ENCODE data around the gene SELL. TPM values are rescaled to one million over a fixed set of nuclear protein-coding genes. Genes with fewer than 3 reads are reported as not detected.

The SELL gene
- polyA plus RNA-seq, 1 of the 3 experiments (the other 2 are of a cell fraction), result 0.58 TPM

DNA sequence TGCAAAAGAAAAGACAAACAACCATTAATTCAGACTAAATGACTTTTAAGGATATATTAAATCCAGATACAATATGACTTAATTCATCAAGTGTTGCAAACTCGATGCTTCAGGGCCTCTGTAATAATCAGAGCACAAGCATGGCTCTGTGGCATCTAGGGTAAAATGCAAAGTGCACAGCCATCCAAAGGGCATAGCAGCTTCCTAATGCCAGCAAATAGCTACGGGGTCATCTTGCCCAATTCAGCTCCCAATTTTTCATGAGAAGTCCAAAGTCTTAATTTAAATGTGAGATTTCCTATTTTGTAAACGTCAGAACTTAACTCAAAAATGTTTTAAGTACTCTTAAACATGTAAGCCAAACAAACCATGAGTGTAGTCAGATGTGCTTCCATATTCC is 14.5 kb upstream of the SELL start (continued):
- no peak for TF ChIP-seq CTCF (IDR thresholded peaks at IDR 0.05)

DNA sequence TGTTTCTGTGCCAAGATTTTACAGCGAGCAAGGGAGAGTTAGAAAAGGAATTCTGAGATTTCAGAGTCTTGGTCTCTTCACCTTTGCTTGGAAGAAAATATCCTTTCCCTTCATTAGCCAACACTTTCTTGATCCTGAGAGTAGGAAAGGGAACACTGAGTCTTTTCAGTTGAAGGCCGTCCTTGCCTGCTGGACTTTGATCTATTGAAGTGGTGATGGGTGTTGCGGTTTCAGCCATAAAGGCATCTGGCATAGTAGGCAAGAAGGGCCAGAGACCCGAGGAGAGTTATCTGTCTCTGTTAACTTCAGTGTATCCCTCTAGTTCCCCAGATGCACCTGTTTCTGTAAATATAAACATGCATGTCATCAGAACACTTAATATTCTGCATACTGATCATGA is 12.7 kb upstream of the SELL start:
- no peaks in the 10 kb centered on the region for H3K27me3 ChIP-seq (ENCODE audit: insufficient read depth)
- H3K4me1 ChIP-seq (ENCODE audit: control insufficient read depth in 1 of 2, insufficient read depth in 2 of 2, low read depth in 1 of 2, low read length in 1 of 2), result no peaks in the 10 kb centered on the region; a peak in 2 of 4 replicates
- no peak overlapping the region for H3K9ac ChIP-seq
- H3K79me2 ChIP-seq (ENCODE audit: insufficient read depth), result no peaks in the 10 kb centered on the region
- no peak overlapping the region; the same call in 1 of the 2 replicates for H2AFZ ChIP-seq (ENCODE audit: low read depth)
- no peaks in the 10 kb centered on the region for H3K9me3 ChIP-seq
- no peak overlapping the region for H3K4me3 ChIP-seq (ENCODE audit: low read depth in 2 of 2, low read length in 1 of 2)
- TF ChIP-seq GATA2 (CRISPR knock-in tag; IDR thresholded peaks at IDR 0.05) (no peak), NRF1 (IDR thresholded peaks at IDR 0.05; ENCODE audit: low read depth, low read length) (no peak), POLR2AphosphoS5 (IDR thresholded peaks at IDR 0.05; ENCODE audit: low read depth, low read length) (no peak), RCOR1 (IDR thresholded peaks at IDR 0.05; ENCODE audit: low read length) (no peak), GABPA (IDR thresholded peaks at IDR 0.05; ENCODE audit: low read depth) (no peak), MXI1 (IDR thresholded peaks at IDR 0.05; ENCODE audit: low read depth, low read length) (no peak), EP300 (IDR thresholded peaks at IDR 0.05; ENCODE audit: borderline replicate concordance in 1 of 2, low read depth in 1 of 2, low read length in 1 of 2) (no peak), EZH2phosphoT487 (IDR thresholded peaks at IDR 0.05; ENCODE audit: borderline replicate concordance, low read depth) (no peak), RAD21 (IDR thresholded peaks at IDR 0.05; ENCODE audit: low read length) (no peak), FOXM1 (IDR thresholded peaks at IDR 0.05; ENCODE audit: low read depth) (no peak), ELF1 (IDR thresholded peaks at IDR 0.05) (no peak), CHD2 (IDR thresholded peaks at IDR 0.05; ENCODE audit: low read length, partially characterized antibody) (no peak), REST (IDR thresholded peaks at IDR 0.05; ENCODE audit: low read depth, low read length) (no peak)
- TF ChIP-seq, protein P1, sequence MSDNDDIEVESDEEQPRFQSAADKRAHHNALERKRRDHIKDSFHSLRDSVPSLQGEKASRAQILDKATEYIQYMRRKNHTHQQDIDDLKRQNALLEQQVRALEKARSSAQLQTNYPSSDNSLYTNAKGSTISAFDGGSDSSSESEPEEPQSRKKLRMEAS (IDR thresholded peaks at IDR 0.05; ENCODE audit: low read depth), result no peak
- TF ChIP-seq, protein P2, sequence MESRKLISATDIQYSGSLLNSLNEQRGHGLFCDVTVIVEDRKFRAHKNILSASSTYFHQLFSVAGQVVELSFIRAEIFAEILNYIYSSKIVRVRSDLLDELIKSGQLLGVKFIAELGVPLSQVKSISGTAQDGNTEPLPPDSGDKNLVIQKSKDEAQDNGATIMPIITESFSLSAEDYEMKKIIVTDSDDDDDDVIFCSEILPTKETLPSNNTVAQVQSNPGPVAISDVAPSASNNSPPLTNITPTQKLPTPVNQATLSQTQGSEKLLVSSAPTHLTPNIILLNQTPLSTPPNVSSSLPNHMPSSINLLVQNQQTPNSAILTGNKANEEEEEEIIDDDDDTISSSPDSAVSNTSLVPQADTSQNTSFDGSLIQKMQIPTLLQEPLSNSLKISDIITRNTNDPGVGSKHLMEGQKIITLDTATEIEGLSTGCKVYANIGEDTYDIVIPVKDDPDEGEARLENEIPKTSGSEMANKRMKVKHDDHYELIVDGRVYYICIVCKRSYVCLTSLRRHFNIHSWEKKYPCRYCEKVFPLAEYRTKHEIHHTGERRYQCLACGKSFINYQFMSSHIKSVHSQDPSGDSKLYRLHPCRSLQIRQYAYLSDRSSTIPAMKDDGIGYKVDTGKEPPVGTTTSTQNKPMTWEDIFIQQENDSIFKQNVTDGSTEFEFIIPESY (IDR thresholded peaks at IDR 0.05; ENCODE audit: borderline replicate concordance, low read depth), result no peak
- TF ChIP-seq, protein P3, sequence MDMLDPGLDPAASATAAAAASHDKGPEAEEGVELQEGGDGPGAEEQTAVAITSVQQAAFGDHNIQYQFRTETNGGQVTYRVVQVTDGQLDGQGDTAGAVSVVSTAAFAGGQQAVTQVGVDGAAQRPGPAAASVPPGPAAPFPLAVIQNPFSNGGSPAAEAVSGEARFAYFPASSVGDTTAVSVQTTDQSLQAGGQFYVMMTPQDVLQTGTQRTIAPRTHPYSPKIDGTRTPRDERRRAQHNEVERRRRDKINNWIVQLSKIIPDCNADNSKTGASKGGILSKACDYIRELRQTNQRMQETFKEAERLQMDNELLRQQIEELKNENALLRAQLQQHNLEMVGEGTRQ (IDR thresholded peaks at IDR 0.05; ENCODE audit: borderline replicate concordance, low read depth, low read length), result no peak
- no peaks in the 10 kb centered on the region for H3F3A ChIP-seq (replicated peaks; ENCODE audit: insufficient read depth)
- no peaks in the 10 kb centered on the region for H3K36me3 ChIP-seq (replicated peaks in 1 of 2; ENCODE audit: control insufficient read depth in 1 of 2, insufficient read depth in 2 of 2, low read length in 1 of 2)
- no peak overlapping the region for H3K27ac ChIP-seq (ENCODE audit: low read depth in 2 of 2, low read length in 1 of 2)
- no peaks in the 10 kb centered on the region for H3K9me2 ChIP-seq
- DNase-seq, result no peak
- ChIA-PET POLR2A (no interaction called here), CTCF (no interaction called here)
- H3K4me2 ChIP-seq, result no peak overlapping the region; the same call in 1 of the 2 replicates
- WGBS (ENCODE audit: low lambda C conversion rate), result 30% methylated on average over 4 of the region's 4 CpGs
- no peaks in the 10 kb centered on the region for H4K20me1 ChIP-seq (ENCODE audit: insufficient read depth)
